K562 (cell line): ENCODE measurements around the gene LENEP. TPM values are rescaled to one million over a fixed set of nuclear protein-coding genes. Genes with fewer than 3 reads are reported as not detected.

Experiments used
- SAFB ChIP-seq: fragments of 200-400 bp; formaldehyde crosslinking; IDR thresholded peaks from 2 replicates; pipeline ENCODE4 v1.6.1; 2017; ENCODE audit warnings: low read depth, low read length, borderline replicate concordance
- SREBF1 ChIP-seq: fragments of 150-350 bp; IDR thresholded peaks from 2 replicates; pipeline ENCODE4 v1.6.1; 2014; ENCODE audit warnings: antibody characterized with exemption, low read depth, low read length, borderline replicate concordance
- XRCC3 ChIP-seq: fragments of 450-650 bp; IDR thresholded peaks from 2 replicates; pipeline ENCODE4 v1.6.1; 2017; ENCODE audit warnings: mild to moderate bottlenecking, moderate library complexity
- ZNF586 ChIP-seq: fragments of 450-650 bp; formaldehyde crosslinking; conservative IDR thresholded peaks from 2 replicates; pipeline ENCODE4 v1.4.0; 2020; ENCODE audit warnings: mild to moderate bottlenecking, moderate library complexity
- ZNF699 ChIP-seq: fragments of 250-450 bp; sonication (Bioruptor Pico); IDR thresholded peaks from 2 replicates; pipeline ENCODE4 v1.8.0; 2021; ENCODE audit warnings: mild to moderate bottlenecking, moderate library complexity; ENCODE audit not compliant: insufficient replicate concordance
- ZNF79 ChIP-seq: fragments of 250-450 bp; sonication (Bioruptor Pico); IDR thresholded peaks from 2 replicates; pipeline ENCODE4 v1.4.0; 2020; ENCODE audit warnings: low read depth, mild to moderate bottlenecking, moderate library complexity
- polyA plus RNA-seq, 8 experiments: library from polyadenylated mRNA; depleted of rRNA in 4 of 8; stranded (reverse) in 5 of 8; unstranded in 3 of 8; fragments of >200 nt; fragmentation: Nextera tagmentation in 2 of 8; fragmentation: Illumina TruSeq in 1 of 8; extraction: Ambion mirVana in 2 of 8; extraction: Trizol in 1 of 8; gene quantifications; 2 replicates each; pipeline versions ENCODE4 v1.2.1 to v1.2.3, GENCODE V29; 2011 to 2014; ENCODE audit warnings: inconsistent platforms in 1 of 8, missing spikeins in 1 of 8
- total RNA-seq, 7 experiments: library from RNA; depleted of rRNA in 6 of 7; stranded (reverse); fragments of >200 nt in 6 of 7; fragmentation: Illumina TruSeq in 2 of 7; extraction: Trizol in 2 of 7; gene quantifications; 2 replicates each; pipeline versions ENCODE4 v1.2.1 to v1.2.3, GENCODE V29; 2011 to 2021; ENCODE audit warnings: low replicate concordance in 1 of 7
- TF ChIP-seq, protein P1 (sequence below): fragments of 450-650 bp; IDR thresholded peaks from 2 replicates; pipeline ENCODE4 v1.6.1; 2016; ENCODE audit warnings: low read depth
- TF ChIP-seq, protein P2 (sequence below): sonication (generic); formaldehyde crosslinking; IDR thresholded peaks from 2 replicates; pipeline ENCODE4 v1.9.0; 2022; ENCODE audit warnings: mild to moderate bottlenecking, missing genetic modification reagents
- TF ChIP-seq, protein P3 (sequence below): sonication (generic); formaldehyde crosslinking; IDR thresholded peaks from 2 replicates; pipeline ENCODE4 v1.8.1; 2022; ENCODE audit warnings: missing genetic modification reagents

LENEP gene
- total and polyA plus RNA-seq, 9 of the 15 experiments (the other 6 are each of a cell fraction or from before 2014, with no cell fraction given), result 0.23 to 0.87 (median 0.67) TPM; not detected in 5

DNA sequence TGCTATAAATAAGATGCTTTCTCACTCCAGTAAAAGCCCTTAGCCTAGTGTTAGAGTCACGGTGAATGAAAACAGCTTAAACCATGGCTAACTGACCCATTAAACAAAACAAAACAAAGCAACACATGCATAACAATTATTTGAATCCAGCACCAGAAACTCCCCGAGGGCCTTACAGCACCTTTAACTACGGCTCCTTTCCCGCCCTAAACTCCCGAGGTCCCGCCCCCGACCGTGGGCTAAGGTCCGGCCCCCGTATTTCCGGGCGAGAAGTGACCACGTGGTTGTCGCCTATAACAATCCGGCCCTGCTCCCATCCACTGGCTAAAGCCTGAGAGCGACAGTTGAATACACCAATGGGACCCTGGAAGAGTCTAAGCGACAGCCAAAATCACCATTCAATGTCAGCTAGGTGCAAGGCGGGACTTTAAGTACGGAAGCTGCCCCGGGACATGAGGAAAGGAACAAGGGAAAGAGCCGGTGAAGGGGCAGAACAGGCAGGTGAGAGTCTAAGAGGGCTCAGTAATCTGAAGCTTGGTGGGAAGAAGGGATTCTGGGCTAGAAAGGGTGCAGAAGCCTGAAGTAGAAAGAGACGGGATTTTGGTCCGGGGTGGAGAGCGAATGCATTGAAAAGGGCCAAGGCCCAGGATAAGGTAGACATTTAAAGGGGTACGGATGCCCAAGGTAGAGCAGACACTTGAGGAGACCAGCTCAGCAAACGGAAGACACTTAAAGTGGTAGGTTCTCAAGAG, 10.3 kb upstream of the LENEP start, which contains the start of gene FLAD1 (continued):
- TF ChIP-seq, protein P1, sequence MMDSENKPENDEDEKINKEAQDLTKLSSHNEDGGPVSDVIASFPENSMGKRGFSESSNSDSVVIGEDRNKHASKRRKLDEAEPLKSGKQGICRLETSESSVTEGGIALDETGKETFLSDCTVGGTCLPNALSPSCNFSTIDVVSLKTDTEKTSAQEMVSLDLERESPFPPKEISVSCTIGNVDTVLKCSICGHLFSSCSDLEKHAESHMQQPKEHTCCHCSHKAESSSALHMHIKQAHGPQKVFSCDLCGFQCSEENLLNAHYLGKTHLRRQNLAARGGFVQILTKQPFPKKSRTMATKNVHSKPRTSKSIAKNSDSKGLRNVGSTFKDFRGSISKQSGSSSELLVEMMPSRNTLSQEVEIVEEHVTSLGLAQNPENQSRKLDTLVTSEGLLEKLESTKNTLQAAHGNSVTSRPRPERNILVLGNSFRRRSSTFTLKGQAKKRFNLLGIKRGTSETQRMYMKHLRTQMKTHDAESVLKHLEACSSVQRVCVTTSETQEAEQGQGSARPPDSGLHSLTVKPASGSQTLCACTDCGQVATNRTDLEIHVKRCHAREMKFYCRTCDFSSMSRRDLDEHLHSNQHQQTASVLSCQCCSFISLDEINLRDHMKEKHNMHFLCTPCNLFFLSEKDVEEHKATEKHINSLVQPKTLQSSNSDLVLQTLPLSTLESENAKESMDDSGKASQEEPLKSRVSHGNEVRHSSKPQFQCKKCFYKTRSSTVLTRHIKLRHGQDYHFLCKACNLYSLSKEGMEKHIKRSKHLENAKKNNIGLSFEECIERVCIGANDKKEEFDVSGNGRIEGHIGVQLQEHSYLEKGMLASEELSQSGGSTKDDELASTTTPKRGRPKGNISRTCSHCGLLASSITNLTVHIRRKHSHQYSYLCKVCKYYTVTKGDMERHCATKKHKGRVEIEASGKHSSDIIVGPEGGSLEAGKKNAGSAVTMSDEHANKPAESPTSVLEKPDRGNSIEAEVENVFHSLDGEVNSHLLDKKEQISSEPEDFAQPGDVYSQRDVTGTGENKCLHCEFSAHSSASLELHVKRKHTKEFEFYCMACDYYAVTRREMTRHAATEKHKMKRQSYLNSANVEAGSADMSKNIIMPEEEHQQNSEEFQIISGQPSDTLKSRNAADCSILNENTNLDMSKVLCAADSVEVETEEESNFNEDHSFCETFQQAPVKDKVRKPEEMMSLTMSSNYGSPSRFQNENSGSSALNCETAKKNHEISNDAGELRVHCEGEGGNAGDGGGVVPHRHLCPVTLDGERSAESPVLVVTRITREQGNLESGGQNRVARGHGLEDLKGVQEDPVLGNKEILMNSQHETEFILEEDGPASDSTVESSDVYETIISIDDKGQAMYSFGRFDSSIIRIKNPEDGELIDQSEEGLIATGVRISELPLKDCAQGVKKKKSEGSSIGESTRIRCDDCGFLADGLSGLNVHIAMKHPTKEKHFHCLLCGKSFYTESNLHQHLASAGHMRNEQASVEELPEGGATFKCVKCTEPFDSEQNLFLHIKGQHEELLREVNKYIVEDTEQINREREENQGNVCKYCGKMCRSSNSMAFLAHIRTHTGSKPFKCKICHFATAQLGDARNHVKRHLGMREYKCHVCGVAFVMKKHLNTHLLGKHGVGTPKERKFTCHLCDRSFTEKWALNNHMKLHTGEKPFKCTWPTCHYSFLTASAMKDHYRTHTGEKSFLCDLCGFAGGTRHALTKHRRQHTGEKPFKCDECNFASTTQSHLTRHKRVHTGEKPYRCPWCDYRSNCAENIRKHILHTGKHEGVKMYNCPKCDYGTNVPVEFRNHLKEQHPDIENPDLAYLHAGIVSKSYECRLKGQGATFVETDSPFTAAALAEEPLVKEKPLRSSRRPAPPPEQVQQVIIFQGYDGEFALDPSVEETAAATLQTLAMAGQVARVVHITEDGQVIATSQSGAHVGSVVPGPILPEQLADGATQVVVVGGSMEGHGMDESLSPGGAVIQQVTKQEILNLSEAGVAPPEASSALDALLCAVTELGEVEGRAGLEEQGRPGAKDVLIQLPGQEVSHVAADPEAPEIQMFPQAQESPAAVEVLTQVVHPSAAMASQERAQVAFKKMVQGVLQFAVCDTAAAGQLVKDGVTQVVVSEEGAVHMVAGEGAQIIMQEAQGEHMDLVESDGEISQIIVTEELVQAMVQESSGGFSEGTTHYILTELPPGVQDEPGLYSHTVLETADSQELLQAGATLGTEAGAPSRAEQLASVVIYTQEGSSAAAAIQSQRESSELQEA, result peak; percentile 95
- no peak for TF ChIP-seq ZNF699
- no peak for TF ChIP-seq SAFB
- TF ChIP-seq, protein P2, sequence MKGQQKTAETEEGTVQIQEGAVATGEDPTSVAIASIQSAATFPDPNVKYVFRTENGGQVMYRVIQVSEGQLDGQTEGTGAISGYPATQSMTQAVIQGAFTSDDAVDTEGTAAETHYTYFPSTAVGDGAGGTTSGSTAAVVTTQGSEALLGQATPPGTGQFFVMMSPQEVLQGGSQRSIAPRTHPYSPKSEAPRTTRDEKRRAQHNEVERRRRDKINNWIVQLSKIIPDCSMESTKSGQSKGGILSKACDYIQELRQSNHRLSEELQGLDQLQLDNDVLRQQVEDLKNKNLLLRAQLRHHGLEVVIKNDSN (CRISPR knock-in tag), result peak; percentile 96
- TF ChIP-seq, protein P3, sequence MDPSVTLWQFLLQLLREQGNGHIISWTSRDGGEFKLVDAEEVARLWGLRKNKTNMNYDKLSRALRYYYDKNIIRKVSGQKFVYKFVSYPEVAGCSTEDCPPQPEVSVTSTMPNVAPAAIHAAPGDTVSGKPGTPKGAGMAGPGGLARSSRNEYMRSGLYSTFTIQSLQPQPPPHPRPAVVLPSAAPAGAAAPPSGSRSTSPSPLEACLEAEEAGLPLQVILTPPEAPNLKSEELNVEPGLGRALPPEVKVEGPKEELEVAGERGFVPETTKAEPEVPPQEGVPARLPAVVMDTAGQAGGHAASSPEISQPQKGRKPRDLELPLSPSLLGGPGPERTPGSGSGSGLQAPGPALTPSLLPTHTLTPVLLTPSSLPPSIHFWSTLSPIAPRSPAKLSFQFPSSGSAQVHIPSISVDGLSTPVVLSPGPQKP, result no peak
- no peak; the same call in 1 of the 2 replicates for TF ChIP-seq ZNF586 (CRISPR knock-in tag)
- TF ChIP-seq ZNF79 (CRISPR knock-in tag), result no peak
- no peak for TF ChIP-seq SREBF1
- TF ChIP-seq XRCC3, result no peak
